Measurements from ENCODE around the gene TIAL1. TPM values are rescaled to one million over a fixed set of nuclear protein-coding genes. Genes with fewer than 3 reads are reported as not detected.

Gene TIAL1
- total and polyA plus RNA-seq, 2 of the 4 experiments (the other 2 are of a cell fraction) = 28.0 to 83.5 TPM

- in situ Hi-C loops (cut with MboI; ENCODE audit: low sequenced_read_pairs) = no loop called here
- no peak overlapping the region for H2BK5ac ChIP-seq (ENCODE audit: low read depth, low read length, poor library complexity, severe bottlenecking)
- H3K27ac ChIP-seq (ENCODE audit: insufficient read depth, low read length) = no peak overlapping the region
- ChIA-PET CTCF (no interaction called here), POLR2A (ENCODE audit: unreplicated experiment) (no interaction called here)
- H2BK15ac ChIP-seq (ENCODE audit: low read depth, low read length) = no peak overlapping the region
- no peak overlapping the region for H3K23ac ChIP-seq (ENCODE audit: low read depth, low read length)
- no peaks in the 10 kb centered on the region; the same call in 1 of the 2 replicates for H3K9me1 ChIP-seq (ENCODE audit: insufficient read depth, low read length)
- H4K8ac ChIP-seq (ENCODE audit: low read depth in 2 of 2, low read length in 2 of 2) = no peak overlapping the region
- no peak overlapping the region for H4K5ac ChIP-seq (ENCODE audit: low read depth, low read length)
- no peaks in the 10 kb centered on the region for H3K4me1 ChIP-seq (ENCODE audit: control insufficient read depth, insufficient read depth, low read length)
- H3K9ac ChIP-seq (ENCODE audit: low read depth, low read length) = no peak overlapping the region
- H3K36me3 ChIP-seq (ENCODE audit: control insufficient read depth, insufficient read depth, low read length) = no peaks in the 10 kb centered on the region
- H3K4ac ChIP-seq (ENCODE audit: low read depth, low read length) = no peak overlapping the region
- H3K4me3 ChIP-seq (ENCODE audit: insufficient read depth, low read depth, low read length) = no peak overlapping the region
- H3K9me3 ChIP-seq (ENCODE audit: control insufficient read depth, insufficient read depth, low read length) = no peaks in the 10 kb centered on the region
- no peak overlapping the region for H3K56ac ChIP-seq (ENCODE audit: extremely low read depth, insufficient read depth, low read length)
- H3K27me3 ChIP-seq (ENCODE audit: control insufficient read depth, insufficient read depth, low read length) = peaks cover 3% of the 10 kb centered on the region
- H3K18ac ChIP-seq (ENCODE audit: low read depth, low read length) = no peak overlapping the region
- no peak overlapping the region for H2BK20ac ChIP-seq (ENCODE audit: low read depth, low read length)
- H2AK5ac ChIP-seq (ENCODE audit: low read depth, low read length) = no peak overlapping the region
- ATAC-seq (ENCODE audit: low read depth) (no peak), DNase-seq (no peak)
- no peak overlapping the region for H3K14ac ChIP-seq (replicated peaks; ENCODE audit: low read depth, low read length)
- no peaks in the 10 kb centered on the region for H4K20me1 ChIP-seq (ENCODE audit: insufficient read depth, low read length)
- H2BK120ac ChIP-seq (ENCODE audit: low read depth, low read length) = no peak overlapping the region
- no peak overlapping the region for H2AFZ ChIP-seq (replicated peaks; ENCODE audit: low read length, poor library complexity)
- intact Hi-C loops (cut with micrococcal nuclease) = no loop called here
- BruUV-seq (replicated peaks) = no TSS peak
- TF ChIP-seq MAZ (IDR thresholded peaks at IDR 0.05; ENCODE audit: borderline replicate concordance, low read depth, low read length) = no peak
- no peak for TF ChIP-seq SMC3 (IDR thresholded peaks at IDR 0.05; ENCODE audit: low read depth, low read length)
- TF ChIP-seq POLR2A (IDR thresholded peaks at IDR 0.05; ENCODE audit: low read depth, low read length) = no peak
- TF ChIP-seq FOS (IDR thresholded peaks at IDR 0.05; ENCODE audit: low read depth, low read length) = no peak
- TF ChIP-seq RAD21 (IDR thresholded peaks at IDR 0.05; ENCODE audit: low read length) = no peak
- TF ChIP-seq ELK1 (IDR thresholded peaks at IDR 0.05; ENCODE audit: borderline replicate concordance, low read depth, low read length) = no peak
- TF ChIP-seq BHLHE40 (IDR thresholded peaks at IDR 0.05; ENCODE audit: low read depth, low read length) = no peak
- TF ChIP-seq MXI1 (IDR thresholded peaks at IDR 0.05; ENCODE audit: borderline replicate concordance, low read depth, low read length) = no peak
- no peak for TF ChIP-seq RFX5 (IDR thresholded peaks at IDR 0.05; ENCODE audit: low read depth, low read length)
- no peak for TF ChIP-seq RCOR1 (IDR thresholded peaks at IDR 0.05; ENCODE audit: insufficient replicate concordance, low read length)
- TF ChIP-seq MAFK (IDR thresholded peaks at IDR 0.05; ENCODE audit: low read depth, low read length) = no peak
- no peak for TF ChIP-seq CHD1 (IDR thresholded peaks at IDR 0.05; ENCODE audit: low read depth, low read length)
- WGBS, 2 experiments (ENCODE audit: extremely low coverage in 2 of 2, insufficient read length in 1 of 2) = 90% methylated on average over 2 of the region's 5 CpGs; no CpG with 5 or more reads in 1 of the 2 experiments
- H3K79me1 ChIP-seq (ENCODE audit: low read depth in 1 of 2, low read length in 2 of 2) = no peaks in the 10 kb centered on the region
- H4K91ac ChIP-seq (ENCODE audit: insufficient read depth, low read depth, low read length) = no peak overlapping the region
- no peak overlapping the region for H3K4me2 ChIP-seq (ENCODE audit: low read depth, low read length)
- dilution Hi-C loops (cut with HindIII; ENCODE audit: low sequenced_read_pairs, unreplicated experiment) = no loop called here
- no peak overlapping the region for H2AK9ac ChIP-seq (replicated peaks; ENCODE audit: low read depth, low read length, poor library complexity)
Measured at GRCh38 chr10:119630300-119630699, 33.5 kb upstream of the TIAL1 start.

Data from IMR-90 (cell line).